ENCODE measurements around the gene HCRT. TPM values are rescaled to one million over a fixed set of nuclear protein-coding genes. Genes with fewer than 3 reads are reported as not detected.

The HCRT gene
- total and polyA plus RNA-seq, 2 of the 8 experiments (the other 6 are each of a cell fraction or from before 2014, with no cell fraction given) = not detected

GRCh38 chr17:42198897-42199296 is 13.6 kb upstream of the HCRT start:
- Histone ChIP-seq H2BK120ac (replicated peaks; ENCODE audit: low read depth, low read length) (no peak overlapping the region), H3K4me2 (ENCODE audit: insufficient read depth in 1 of 2, low read depth in 2 of 2, low read length in 2 of 2) (no peak overlapping the region), H3K9ac (replicated peaks in 1 of 4; ENCODE audit: extremely low read depth in 1 of 4, low read depth in 3 of 4, low read length in 3 of 4) (no peak overlapping the region), H4K5ac (ENCODE audit: insufficient read length, low read depth, low read length) (no peak overlapping the region), H3K27ac (ENCODE audit: low read depth, low read length) (no peak overlapping the region), H3K56ac (replicated peaks; ENCODE audit: insufficient read length, low read depth, low read length) (no peak overlapping the region), H3K36me3 (ENCODE audit: control insufficient read depth in 2 of 4, insufficient read depth in 4 of 4, low read length in 3 of 4) (peaks cover 0 to 9% (median 4%) of the 10 kb centered on the region in 4 experiments; a peak in 4 of 8 replicates), H3K27me3 (replicated peaks in 1 of 4; ENCODE audit: control insufficient read depth in 3 of 4, extremely low read depth in 1 of 4, insufficient read depth in 3 of 4, low read length in 3 of 4) (no peaks in the 10 kb centered on the region), H2BK15ac (ENCODE audit: low read length) (no peak overlapping the region), H3K23me2 (ENCODE audit: low read depth, low read length) (no peaks in the 10 kb centered on the region), H3K9me3 (ENCODE audit: insufficient read depth in 2 of 2, low read depth in 1 of 2, low read length in 1 of 2) (no peaks in the 10 kb centered on the region), H4K8ac (ENCODE audit: extremely low read depth, insufficient read depth, low read length) (no peak overlapping the region), H4K20me1 (replicated peaks in 1 of 2; ENCODE audit: control insufficient read depth in 1 of 2, insufficient read depth in 2 of 2, low read length in 2 of 2) (no peaks in the 10 kb centered on the region), H3K4ac (replicated peaks; ENCODE audit: insufficient read length, low read depth, low read length) (no peak overlapping the region), H2BK20ac (ENCODE audit: low read length) (no peak overlapping the region), H2AFZ (ENCODE audit: low read length) (no peak overlapping the region), H2BK12ac (ENCODE audit: low read depth, low read length) (no peak overlapping the region), H3K79me1 (ENCODE audit: low read depth, low read length) (no peaks in the 10 kb centered on the region), H4K91ac (replicated peaks; ENCODE audit: insufficient read length, low read length) (no peak overlapping the region), H2AK5ac (ENCODE audit: low read depth, low read length) (no peak overlapping the region), H3K14ac (ENCODE audit: insufficient read length) (no peak overlapping the region), H3K23ac (ENCODE audit: insufficient read length) (no peak overlapping the region), H3K18ac (ENCODE audit: extremely low read depth, low read length) (no peak overlapping the region), H2BK5ac (ENCODE audit: low read depth, low read length) (no peak overlapping the region), H3K4me1 (replicated peaks in 1 of 4; ENCODE audit: control insufficient read depth in 3 of 4, insufficient read depth in 4 of 4, low read length in 3 of 4) (peaks cover 0 to 4% (median 3%) of the 10 kb centered on the region in 4 experiments; a peak in 4 of 7 replicates), H3K79me2 (ENCODE audit: control insufficient read depth in 1 of 2, insufficient read depth in 2 of 2, low read length in 2 of 2) (no peaks in the 10 kb centered on the region), H3K4me3 (ENCODE audit: extremely low read depth in 1 of 4, insufficient read depth in 2 of 4, low read depth in 3 of 4, low read length in 4 of 4) (no peak overlapping the region)
- FAIRE-seq = no peak
- no peak for DNase-seq (ENCODE audit: low read depth in 1 of 2, low spot score in 2 of 2)
- TF ChIP-seq SAP30 (IDR thresholded peaks at IDR 0.05; ENCODE audit: insufficient read depth, insufficient replicate concordance, low read length) (no peak), SIRT6 (IDR thresholded peaks at IDR 0.05; ENCODE audit: low read length) (no peak)
- 94% methylated on average over 4 of the region's 4 CpGs; no CpG with 5 or more reads in 1 of the 2 experiments for WGBS, 2 experiments (ENCODE audit: extremely low coverage in 1 of 2, insufficient coverage in 1 of 2, insufficient read length in 1 of 2, insufficient replicate concordance in 2 of 2, low coverage in 1 of 2, low lambda C conversion rate in 2 of 2, missing lambda C conversion rate in 1 of 2)
- POLR2A ChIA-PET (ENCODE audit: partially characterized antibody) = interaction anchor here (0.6 to 1.2 kb wide), 5 partner anchors 10 to 184 kb away, joined by 3 read pairs; no protein-coding TSS in a partner anchor
- CTCF ChIA-PET (ENCODE audit: partially characterized antibody) = interaction anchor here (1.2 to 7.4 kb wide), 4 partner anchors 12 to 179 kb away, joined by 3 to 34 read pairs (median 5); partner anchors contain the start of gene NKIRAS2

Data from H1 (cell line).